Measurements from ENCODE around the gene NOXRED1.

GRCh38 chr14:77376771-77377501 is 46.4 kb downstream of the NOXRED1 start, which contains the start of the genes SAMD15 and TMED8:
- TF ChIP-seq ZNF565 (CRISPR knock-in tag; conservative IDR thresholded peaks at IDR 0.05; ENCODE audit: low read depth): no peak
- TF ChIP-seq TOX (CRISPR knock-in tag; IDR thresholded peaks at IDR 0.05; ENCODE audit: borderline replicate concordance): no peak
- no peak for TF ChIP-seq CSRNP3 (CRISPR knock-in tag; IDR thresholded peaks at IDR 0.05)
- no peak for TF ChIP-seq PPARA (CRISPR knock-in tag; IDR thresholded peaks at IDR 0.05; ENCODE audit: borderline replicate concordance)
- TF ChIP-seq PATZ1 (CRISPR knock-in tag; IDR thresholded peaks at IDR 0.05; ENCODE audit: borderline replicate concordance): no peak
- no peak for TF ChIP-seq CREB5 (CRISPR knock-in tag; IDR thresholded peaks at IDR 0.05; ENCODE audit: low read depth)

Measured in SK-N-SH treated with all-trans-retinoic acid at 6 μM for 48 hours (cell line).